ENCODE measurements around the gene OR9A2.

Gene OR9A2

GRCh38 chr7:143043391-143043790, 16.5 kb upstream of the OR9A2 start:
- DNase-seq (ENCODE audit: low spot score) = no peak
- no peak for TF ChIP-seq CTCF (IDR thresholded peaks at IDR 0.05; ENCODE audit: extremely low read depth, missing control alignments)

GRCh38 chr7:143042790-143043271, 15.9 kb upstream of the OR9A2 start:
- DNase-seq (ENCODE audit: low spot score) = no peak
- no peak for TF ChIP-seq CTCF (IDR thresholded peaks at IDR 0.05; ENCODE audit: extremely low read depth, missing control alignments)

GRCh38 chr7:143042159-143042789, 15.3 kb upstream of the OR9A2 start:
- no peak for DNase-seq (ENCODE audit: low spot score)
- TF ChIP-seq CTCF (IDR thresholded peaks at IDR 0.05; ENCODE audit: extremely low read depth, missing control alignments) = no peak

- TF ChIP-seq CTCF (IDR thresholded peaks at IDR 0.05; ENCODE audit: extremely low read depth, missing control alignments) = no peak
- DNase-seq (ENCODE audit: low spot score) = no peak
Observed at GRCh38 chr7:143041346-143041745, 14.4 kb upstream of the OR9A2 start.

GRCh38 chr7:143040209-143040715, 13.3 kb upstream of the OR9A2 start:
- no peak for DNase-seq (ENCODE audit: low spot score)
- TF ChIP-seq CTCF (IDR thresholded peaks at IDR 0.05; ENCODE audit: extremely low read depth, missing control alignments) = no peak

GRCh38 chr7:143038635-143039034, 11.7 kb upstream of the OR9A2 start:
- TF ChIP-seq CTCF (IDR thresholded peaks at IDR 0.05; ENCODE audit: extremely low read depth, missing control alignments) = no peak
- DNase-seq (ENCODE audit: low spot score) = no peak

- no peak for DNase-seq (ENCODE audit: low spot score)
- no peak for TF ChIP-seq CTCF (IDR thresholded peaks at IDR 0.05; ENCODE audit: extremely low read depth, missing control alignments)
Observed at GRCh38 chr7:143027683-143028082, 751 bp upstream of the OR9A2 start.

All from GM20000 (cell line).